SJSA1 (cell line): ENCODE measurements around the gene TAAR2. TPM values are rescaled to one million over a fixed set of nuclear protein-coding genes. Genes with fewer than 3 reads are reported as not detected.

Experiments used
- DNase-seq, 2 experiments: peaks; one replicate each; pipeline ENCODE4 v3.0.0-alpha.2; 2015 to 2020; ENCODE audit warnings: low spot score in 2 of 2, low read depth in 1 of 2
- H3K27ac ChIP-seq: fragments of 250-450 bp; sonication (Bioruptor Pico); 2 replicates; pipeline ENCODE4 v1.5.1; 2020; ENCODE audit warnings: mild to moderate bottlenecking, moderate library complexity
- H3K27me3 ChIP-seq: fragments of 250-450 bp; sonication (Bioruptor Pico); replicated peaks from 2 replicates; pipeline ENCODE4 v1.5.1; 2020; ENCODE audit warnings: mild to moderate bottlenecking, moderate library complexity
- H3K36me3 ChIP-seq: fragments of 250-450 bp; sonication (Bioruptor Pico); 2 replicates; pipeline ENCODE4 v1.5.1; 2020; ENCODE audit warnings: mild to moderate bottlenecking
- H3K4me1 ChIP-seq: fragments of 250-450 bp; sonication (Bioruptor Pico); replicated peaks from 2 replicates; pipeline ENCODE4 v1.6.1; 2021; ENCODE audit warnings: mild to moderate bottlenecking
- H3K4me3 ChIP-seq: fragments of 250-450 bp; sonication (Bioruptor Pico); 2 replicates; pipeline ENCODE4 v1.5.1; 2020; ENCODE audit warnings: mild to moderate bottlenecking
- H3K9me3 ChIP-seq: fragments of 250-450 bp; sonication (Bioruptor Pico); replicated peaks from 2 replicates; pipeline ENCODE4 v1.5.1; 2020; ENCODE audit warnings: mild to moderate bottlenecking
- total RNA-seq: library from RNA; depleted of rRNA; stranded (reverse); fragments of >200 nt; shearing (Covaris generic); gene quantifications from 2 replicates; pipeline ENCODE4 v1.2.3, GENCODE V29; 2014; rRNA removed

The TAAR2 gene, protein sequence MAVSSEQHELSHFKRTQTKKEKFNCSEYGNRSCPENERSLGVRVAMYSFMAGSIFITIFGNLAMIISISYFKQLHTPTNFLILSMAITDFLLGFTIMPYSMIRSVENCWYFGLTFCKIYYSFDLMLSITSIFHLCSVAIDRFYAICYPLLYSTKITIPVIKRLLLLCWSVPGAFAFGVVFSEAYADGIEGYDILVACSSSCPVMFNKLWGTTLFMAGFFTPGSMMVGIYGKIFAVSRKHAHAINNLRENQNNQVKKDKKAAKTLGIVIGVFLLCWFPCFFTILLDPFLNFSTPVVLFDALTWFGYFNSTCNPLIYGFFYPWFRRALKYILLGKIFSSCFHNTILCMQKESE
- total RNA-seq = not detected in 2 replicates

DNA sequence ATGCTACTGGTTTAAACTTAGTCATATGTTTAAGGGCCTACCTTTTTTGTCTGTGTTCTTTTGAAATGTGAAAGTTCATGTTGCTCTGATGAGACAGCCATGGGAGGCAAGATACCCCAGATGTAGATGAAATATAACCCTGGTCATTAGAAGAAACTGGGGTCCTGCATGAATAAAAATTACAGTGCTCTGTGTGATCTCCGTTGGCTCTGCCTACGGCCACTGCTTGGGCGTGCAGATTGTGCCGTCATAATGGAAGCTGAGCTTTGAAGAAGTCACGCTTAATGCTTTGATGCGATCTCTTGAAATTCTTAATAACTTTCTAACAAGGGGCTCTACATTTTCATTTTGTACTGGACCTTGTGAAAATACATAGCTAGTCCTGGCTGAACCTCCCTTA, at the start of gene TAAR2:
TSS of gene TAAR2 (minus strand) at position 101 of the 400 bp plus-strand sequence. CDS start at position 101, 0 bp downstream.
- Histone ChIP-seq H3K27me3 (0 out of 2 replicates have a peak, but pooled peaks cover 2% of the 10 kb centered on the region), H3K27ac (no peak within 1 kb of the TSS), H3K9me3 (no peaks in the 10 kb centered on the region), H3K4me1 (no peaks in the 10 kb centered on the region), H3K4me3 (no peak within 1 kb of the TSS), H3K36me3 (no peaks in the 10 kb centered on the region)
- DNase-seq = no peak

DNA sequence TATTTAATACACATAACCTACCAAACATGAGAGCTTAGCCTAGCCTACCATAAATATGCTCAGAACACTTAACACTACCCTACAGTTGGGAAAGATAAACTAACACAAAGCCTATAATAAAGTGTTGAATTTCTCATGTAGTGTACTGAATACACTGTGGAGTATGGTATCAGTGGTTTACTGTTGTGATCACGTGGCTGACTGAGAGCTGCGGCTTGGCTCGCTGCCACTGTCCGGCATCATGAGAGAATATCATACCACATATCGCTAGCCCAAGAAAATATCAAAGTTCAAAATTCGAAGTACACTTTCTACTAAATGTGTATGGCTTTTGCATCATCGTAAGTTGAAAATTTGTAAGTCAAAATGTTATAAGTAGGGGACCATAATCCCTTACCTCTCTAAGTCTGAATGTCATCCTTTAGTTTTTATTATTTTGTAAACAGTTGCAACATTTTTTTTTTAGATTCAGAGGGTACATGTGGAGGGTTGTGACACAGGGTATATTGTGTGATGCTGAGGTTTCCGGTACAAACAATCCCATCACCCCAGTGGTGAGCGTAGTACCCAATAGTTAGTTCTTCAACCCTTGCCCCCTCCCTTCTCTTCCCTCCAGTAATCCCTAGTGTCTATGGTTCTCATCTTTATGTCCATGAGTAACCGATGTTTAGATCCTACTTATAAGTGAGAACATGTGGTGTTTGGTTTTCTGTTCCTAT, 49.5 kb upstream of the TAAR2 start:
- Histone ChIP-seq H3K4me3 (no peak overlapping the region), H3K27ac (no peak overlapping the region), H3K4me1 (no peaks in the 10 kb centered on the region), H3K9me3 (no peaks in the 10 kb centered on the region), H3K36me3 (no peaks in the 10 kb centered on the region), H3K27me3 (no peaks in the 10 kb centered on the region)
- DNase-seq = no peak

DNA sequence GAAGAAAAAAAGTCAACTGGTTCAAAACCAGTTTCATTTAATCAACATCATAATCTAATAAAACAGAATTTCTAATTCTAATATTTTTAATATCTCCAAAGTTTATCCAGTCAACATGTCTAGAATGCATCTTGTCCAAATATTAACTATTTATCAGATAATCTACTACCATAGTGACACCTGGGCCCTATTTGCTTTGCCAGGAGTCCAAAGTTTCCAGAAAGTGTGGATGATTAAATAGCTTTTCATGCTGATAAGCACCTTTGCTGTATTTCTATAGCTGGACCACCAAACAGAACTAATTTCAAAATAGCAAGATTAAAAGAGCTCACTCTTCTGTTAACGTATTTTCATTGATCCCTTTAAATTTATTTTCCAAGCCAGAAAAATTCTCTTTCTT, 47.2 kb upstream of the TAAR2 start:
- H3K27ac ChIP-seq = no peak overlapping the region

DNA sequence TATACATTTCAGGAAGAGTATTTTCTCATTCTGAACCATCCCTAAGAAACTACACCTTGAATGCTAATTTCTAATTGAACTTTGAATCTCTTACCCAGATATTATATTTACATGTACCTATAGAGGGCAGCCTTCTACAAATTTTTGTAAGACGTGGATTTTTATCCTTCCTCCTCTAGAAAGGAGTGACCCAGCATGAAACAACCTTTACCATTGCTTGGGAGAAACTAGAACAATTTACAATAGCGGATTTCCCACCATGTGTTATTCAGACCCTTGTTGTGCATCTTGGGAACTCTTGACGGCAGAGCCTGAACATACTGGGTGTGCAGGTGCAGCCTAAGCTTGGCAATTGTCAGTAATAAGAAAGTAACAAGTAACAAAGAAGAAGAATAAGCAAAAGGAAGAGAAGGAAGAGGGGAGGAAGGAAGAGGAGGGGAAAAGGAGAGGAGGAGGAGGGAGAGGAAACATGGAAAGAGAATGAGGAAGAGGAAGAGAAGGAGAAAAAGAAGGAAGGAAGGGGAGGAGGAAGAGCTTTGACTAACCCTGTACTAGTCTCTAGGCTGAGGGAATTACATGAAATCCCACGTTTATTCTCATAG, 45.7 kb upstream of the TAAR2 start:
- no peaks in the 10 kb centered on the region for H3K9me3 ChIP-seq
- H3K36me3 ChIP-seq = no peaks in the 10 kb centered on the region
- no peak overlapping the region for H3K27ac ChIP-seq
- no peaks in the 10 kb centered on the region for H3K27me3 ChIP-seq
- H3K4me3 ChIP-seq = no peak overlapping the region
- no peak for DNase-seq
- no peaks in the 10 kb centered on the region for H3K4me1 ChIP-seq

More for the DNA sequence above, 47.2 kb upstream of the TAAR2 start:
- no peaks in the 10 kb centered on the region for H3K4me1 ChIP-seq
- H3K36me3 ChIP-seq = no peaks in the 10 kb centered on the region
- no peaks in the 10 kb centered on the region for H3K27me3 ChIP-seq
- H3K4me3 ChIP-seq = no peak overlapping the region
- no peak for DNase-seq
- H3K9me3 ChIP-seq = no peaks in the 10 kb centered on the region

DNA sequence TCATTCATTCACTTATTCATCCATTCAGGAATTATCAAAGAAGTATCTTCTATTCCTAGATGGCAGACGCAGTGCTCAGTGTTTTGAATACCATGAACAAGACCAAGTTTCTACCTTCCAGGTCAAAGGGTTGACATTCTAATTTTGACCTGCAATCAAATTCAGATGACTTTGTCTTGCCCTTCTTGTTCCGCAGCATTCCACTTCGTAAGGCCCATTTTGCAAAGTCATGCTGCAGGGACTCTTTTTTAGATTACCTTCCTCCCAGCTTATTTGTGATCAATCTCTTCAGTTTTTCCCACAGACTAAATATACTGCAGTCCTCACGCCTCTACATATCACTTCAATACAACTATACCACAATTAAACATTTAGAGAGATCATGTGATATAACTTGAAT, 42.0 kb upstream of the TAAR2 start:
- Histone ChIP-seq H3K27me3 (no peaks in the 10 kb centered on the region), H3K9me3 (no peaks in the 10 kb centered on the region), H3K36me3 (no peaks in the 10 kb centered on the region), H3K4me3 (no peak overlapping the region), H3K4me1 (no peaks in the 10 kb centered on the region), H3K27ac (no peak overlapping the region)
- no peak for DNase-seq

DNA sequence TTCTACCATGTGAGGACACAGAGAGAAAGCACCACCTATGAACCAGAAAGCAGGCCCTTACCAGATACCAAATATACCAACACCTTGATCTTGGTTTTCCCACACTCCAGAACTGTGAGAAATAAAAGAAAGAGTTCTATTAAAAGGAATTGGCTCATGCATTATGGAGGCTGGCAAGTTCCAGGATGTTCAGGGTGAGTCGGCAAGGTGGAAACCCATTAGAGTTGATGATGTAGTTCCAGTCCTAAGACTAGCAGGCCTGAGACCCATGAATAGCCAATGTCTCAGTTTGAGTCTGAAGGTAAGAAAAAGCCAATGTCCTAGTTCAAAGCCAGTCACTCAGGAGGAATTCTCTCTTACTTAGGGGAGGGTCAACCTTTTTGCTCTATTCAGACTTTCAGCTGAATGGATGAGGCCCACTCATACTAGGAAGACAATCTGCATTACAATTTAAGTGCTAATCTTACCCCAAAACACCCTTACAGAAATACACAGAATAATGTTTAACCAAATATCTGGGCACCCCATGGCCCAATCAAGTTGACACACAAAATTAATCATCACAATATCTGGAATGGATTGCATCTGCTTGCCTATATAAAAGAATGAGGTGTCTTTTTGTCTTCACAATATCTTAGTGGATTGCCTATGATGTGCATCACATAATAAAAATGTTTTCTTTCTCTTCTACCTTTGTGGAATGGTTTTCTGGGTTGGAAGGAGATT, 40.4 kb upstream of the TAAR2 start:
- DNase-seq = no peak
- Histone ChIP-seq H3K36me3 (no peaks in the 10 kb centered on the region), H3K4me1 (no peaks in the 10 kb centered on the region), H3K27ac (no peak overlapping the region), H3K4me3 (no peak overlapping the region), H3K27me3 (no peaks in the 10 kb centered on the region), H3K9me3 (no peaks in the 10 kb centered on the region)

DNA sequence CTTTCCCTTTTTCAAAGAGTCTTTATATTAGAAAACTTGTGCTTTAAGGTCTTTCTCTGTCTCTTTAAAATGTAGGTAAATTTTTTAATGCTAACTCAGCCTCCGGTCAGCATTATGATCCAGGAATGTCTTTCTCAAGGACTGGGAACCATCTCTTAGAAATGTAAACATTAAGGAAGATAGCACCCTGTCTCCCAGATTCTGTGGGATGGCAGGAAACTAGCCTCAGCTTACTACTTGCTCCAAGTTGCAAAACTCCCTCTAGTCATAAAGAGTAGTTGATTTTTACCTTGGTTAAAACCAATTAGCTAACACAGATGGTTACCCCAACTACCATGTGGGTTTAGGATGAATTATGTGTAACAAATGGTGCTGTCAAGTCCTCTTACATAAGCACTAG, 39.6 kb upstream of the TAAR2 start:
- no peak for DNase-seq
- Histone ChIP-seq H3K4me3 (no peak overlapping the region), H3K36me3 (no peaks in the 10 kb centered on the region), H3K9me3 (no peaks in the 10 kb centered on the region), H3K4me1 (no peaks in the 10 kb centered on the region), H3K27me3 (no peaks in the 10 kb centered on the region), H3K27ac (no peak overlapping the region)

DNA sequence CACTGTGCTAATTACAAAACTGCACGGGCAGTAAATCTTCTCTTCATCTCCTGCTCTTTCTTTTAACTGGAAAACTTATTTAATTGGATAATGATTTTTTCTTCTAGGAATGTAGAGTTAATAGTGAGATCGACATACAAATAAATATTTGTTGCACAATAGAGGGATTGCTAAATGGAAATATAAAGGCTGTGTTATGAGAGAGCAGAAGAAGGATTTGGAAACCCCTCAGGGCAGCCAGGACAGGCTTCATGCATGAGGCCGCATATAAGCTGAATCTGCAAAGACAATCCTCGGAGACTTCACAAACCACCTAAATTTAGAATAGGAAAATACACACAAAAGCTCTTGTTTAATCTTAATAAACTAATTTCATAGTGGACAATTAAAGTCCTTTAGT, 37.8 kb upstream of the TAAR2 start:
- Histone ChIP-seq H3K4me1 (no peaks in the 10 kb centered on the region), H3K27me3 (no peaks in the 10 kb centered on the region), H3K27ac (no peak overlapping the region), H3K4me3 (no peak overlapping the region), H3K36me3 (no peaks in the 10 kb centered on the region), H3K9me3 (no peaks in the 10 kb centered on the region)
- no peak for DNase-seq

DNA sequence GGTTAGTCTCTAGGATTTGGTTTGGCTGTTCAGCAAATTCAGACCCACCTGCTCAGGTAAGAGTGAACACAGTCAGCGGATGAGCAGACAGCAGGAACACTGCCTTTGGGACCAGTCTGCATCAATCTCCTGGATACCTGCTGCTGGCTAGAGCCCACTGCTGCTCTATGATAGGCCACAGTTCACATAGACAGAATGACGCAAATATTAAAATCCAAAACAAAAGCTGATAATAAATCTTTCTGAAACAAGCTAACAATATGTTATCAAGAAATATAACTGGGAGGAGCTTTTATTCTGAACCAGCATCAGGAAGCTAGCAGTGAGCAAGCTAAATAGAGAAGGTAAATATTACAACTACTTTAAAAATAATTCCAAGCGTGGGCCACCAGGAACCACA, 35.0 kb upstream of the TAAR2 start, which contains the start of gene TAAR1:
TSS of gene TAAR1 (minus strand) at position 101 of the 400 bp plus-strand sequence. CDS start 13,179 bp downstream, outside the sequence.
- Histone ChIP-seq H3K9me3 (no peaks in the 10 kb centered on the region), H3K36me3 (no peaks in the 10 kb centered on the region), H3K27me3 (peaks cover 3% of the 10 kb centered on the region; the same call in 1 of the 2 replicates), H3K27ac (no peak within 1 kb of the TSS), H3K4me3 (no peak within 1 kb of the TSS), H3K4me1 (no peaks in the 10 kb centered on the region)
- no peak for DNase-seq

DNA sequence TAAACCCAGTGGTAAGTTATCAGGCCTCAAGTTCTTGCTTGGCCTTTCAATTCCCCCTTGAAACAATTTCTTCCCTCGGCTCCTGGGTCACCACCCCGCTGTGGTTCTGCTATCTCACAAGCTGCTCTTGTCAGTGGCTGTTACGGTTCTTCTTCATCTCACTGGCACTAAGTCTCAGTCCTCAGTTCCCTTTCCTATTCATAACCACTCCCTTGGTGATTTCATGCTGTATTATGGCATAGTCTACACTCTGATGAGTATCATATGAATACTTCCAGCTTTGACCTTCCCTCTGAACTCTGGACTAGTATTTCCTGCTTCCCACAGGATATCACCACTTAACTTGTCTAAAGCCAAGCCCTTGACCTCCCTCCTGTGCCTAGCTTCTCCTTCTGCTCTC, 27.0 kb upstream of the TAAR2 start:
- Histone ChIP-seq H3K4me3 (no peak overlapping the region), H3K4me1 (no peaks in the 10 kb centered on the region), H3K27me3 (peaks cover 7% of the 10 kb centered on the region; the same call in 1 of the 2 replicates), H3K36me3 (no peaks in the 10 kb centered on the region), H3K9me3 (no peaks in the 10 kb centered on the region), H3K27ac (no peak overlapping the region)
- DNase-seq = no peak

DNA sequence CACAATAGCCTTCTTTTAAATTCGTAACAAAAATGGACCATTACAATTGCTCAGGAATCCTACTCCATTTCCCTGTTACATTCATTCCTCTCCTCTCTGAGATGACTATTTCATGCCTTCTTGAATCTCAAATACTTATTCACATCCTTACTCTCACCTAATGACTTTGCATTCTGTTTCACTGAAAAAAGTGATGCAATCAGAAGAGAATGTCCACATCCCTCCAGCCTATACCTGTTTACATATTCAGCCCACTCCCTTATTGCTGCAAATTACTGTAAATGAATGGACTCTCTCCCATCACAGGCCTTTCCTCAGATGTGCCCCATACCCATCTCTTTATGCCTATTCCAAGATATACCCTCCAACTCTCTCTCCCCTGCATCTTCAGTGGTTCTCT, 26.4 kb upstream of the TAAR2 start:
- no peaks in the 10 kb centered on the region for H3K4me1 ChIP-seq
- no peaks in the 10 kb centered on the region for H3K9me3 ChIP-seq
- no peak overlapping the region for H3K27ac ChIP-seq
- no peak for DNase-seq
- H3K27me3 ChIP-seq = peaks cover 8% of the 10 kb centered on the region
- no peak overlapping the region for H3K4me3 ChIP-seq
- no peaks in the 10 kb centered on the region for H3K36me3 ChIP-seq

DNA sequence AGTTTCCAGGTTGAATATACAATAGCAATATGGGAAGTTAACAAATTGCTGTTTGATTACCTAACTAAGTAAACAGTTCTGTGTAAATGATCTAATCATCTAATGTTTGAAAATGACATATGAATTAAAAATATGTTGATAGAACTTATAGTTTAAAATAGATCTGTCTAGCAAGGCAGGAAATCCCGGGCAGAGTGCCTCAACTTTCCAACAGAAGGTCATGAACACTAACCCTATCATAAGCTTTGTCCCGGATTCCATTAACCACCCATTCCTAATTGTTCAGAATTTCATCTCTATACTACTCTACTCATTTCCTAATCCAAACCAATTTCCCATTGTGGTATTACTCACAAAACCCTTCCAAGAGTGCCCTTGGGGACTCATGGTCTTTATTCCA, 24.8 kb upstream of the TAAR2 start:
- no peak for DNase-seq

DNA sequence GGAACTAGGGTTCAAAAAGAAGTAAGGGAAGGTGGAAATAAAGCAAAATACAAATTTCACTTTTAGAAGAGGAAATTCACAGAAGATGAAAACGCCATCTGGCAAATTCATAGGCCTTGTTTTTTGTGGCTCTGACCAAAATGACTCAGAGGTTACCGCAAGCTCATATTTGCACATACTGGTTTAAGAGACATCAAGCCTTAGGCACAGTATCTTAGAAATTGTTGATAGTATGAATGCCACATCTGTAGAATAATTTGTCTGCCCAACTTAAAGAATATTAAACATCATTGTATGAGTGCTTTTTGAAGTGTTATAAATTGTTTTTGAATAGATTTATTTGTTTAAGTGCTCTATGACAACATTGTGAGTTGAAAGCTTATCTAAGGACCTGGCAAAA, 24.3 kb upstream of the TAAR2 start:
- Histone ChIP-seq H3K4me1 (no peaks in the 10 kb centered on the region), H3K27ac (no peak overlapping the region), H3K27me3 (peaks cover 7% of the 10 kb centered on the region), H3K4me3 (no peak overlapping the region), H3K36me3 (no peaks in the 10 kb centered on the region), H3K9me3 (no peaks in the 10 kb centered on the region)
- peak in 1 of 2 experiments; percentile 37 for DNase-seq

More for the DNA sequence above, 24.8 kb upstream of the TAAR2 start:
- Histone ChIP-seq H3K36me3 (no peaks in the 10 kb centered on the region), H3K27me3 (peaks cover 8% of the 10 kb centered on the region), H3K4me1 (no peaks in the 10 kb centered on the region), H3K27ac (no peak overlapping the region), H3K4me3 (no peak overlapping the region), H3K9me3 (no peaks in the 10 kb centered on the region)
